T-helper 2 cell treated with Interferon-gamma antibody and Interleukin-4, amounts not matched to agents 100 ng/mL and 5 ng/mL, for 36 hours (primary cell): Measurements from ENCODE around the gene C6orf163. TPM values are rescaled to one million over a fixed set of nuclear protein-coding genes. Genes with fewer than 3 reads are reported as not detected.

Experiments
- intact Hi-C: fragments of 100-400 bp; cut with micrococcal nuclease; formaldehyde crosslinking; loops from one replicate; pipeline ENCODE4 v1.15.1; 2023
- total RNA-seq: library from RNA; stranded (reverse); gene quantifications from 2 replicates; pipeline ENCODE4 v1.2.3, GENCODE V29; 2022

The C6orf163 gene
- total RNA-seq, 1 donor from 2014 or later: 1.3 TPM

DNA sequence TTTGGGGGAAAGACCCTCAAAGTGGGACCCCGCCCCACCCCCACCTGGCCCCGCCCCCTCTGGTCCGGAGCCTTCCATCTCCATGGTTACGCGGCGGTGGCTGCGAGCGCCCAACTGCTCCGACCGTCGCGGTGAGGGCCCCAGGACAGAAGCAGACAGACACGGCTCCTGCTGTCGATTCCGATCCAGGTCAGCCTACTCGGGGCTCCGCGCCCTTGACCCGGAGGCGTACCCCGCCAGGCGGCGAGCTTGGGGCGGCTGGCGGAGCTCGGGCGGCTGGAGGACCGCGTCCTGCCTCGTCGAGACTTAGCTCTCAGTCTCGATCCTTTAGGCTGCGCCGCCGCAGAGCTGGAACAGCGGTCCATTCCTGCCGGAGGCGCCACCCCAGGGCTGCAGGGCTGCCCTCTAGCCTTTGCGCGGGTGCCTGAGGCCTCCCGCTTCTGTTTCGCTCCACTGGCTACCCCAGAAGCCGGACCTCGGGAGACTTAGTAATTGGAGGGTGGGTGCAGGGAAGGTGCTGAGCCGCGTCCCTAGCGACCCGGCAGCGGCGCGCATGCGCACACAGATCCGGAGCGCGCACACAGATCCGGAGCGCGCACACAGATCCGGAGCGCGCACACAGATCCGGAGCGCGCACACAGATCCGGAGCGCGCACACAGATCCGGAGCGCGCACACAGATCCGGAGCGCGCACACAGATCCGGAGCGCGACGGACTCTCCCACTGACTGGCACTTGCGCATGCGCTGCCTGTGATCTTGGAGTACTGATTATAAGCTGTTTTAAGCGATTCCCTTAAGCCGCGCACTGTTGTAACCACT lies 63.5 kb downstream of the C6orf163 start, which contains the start of gene CFAP206:
TSS of gene CFAP206 (plus strand) at position 72 of the 820 bp plus-strand sequence. CDS start 1,868 bp downstream, outside the sequence.
- intact Hi-C loops: loop anchor here (1.0 to 5.0 kb wide), 7 partner anchors 65 to 1816 kb away; partner anchors contain the start of genes AKIRIN2, ORC3, PNRC1 and SLC35A1

DNA sequence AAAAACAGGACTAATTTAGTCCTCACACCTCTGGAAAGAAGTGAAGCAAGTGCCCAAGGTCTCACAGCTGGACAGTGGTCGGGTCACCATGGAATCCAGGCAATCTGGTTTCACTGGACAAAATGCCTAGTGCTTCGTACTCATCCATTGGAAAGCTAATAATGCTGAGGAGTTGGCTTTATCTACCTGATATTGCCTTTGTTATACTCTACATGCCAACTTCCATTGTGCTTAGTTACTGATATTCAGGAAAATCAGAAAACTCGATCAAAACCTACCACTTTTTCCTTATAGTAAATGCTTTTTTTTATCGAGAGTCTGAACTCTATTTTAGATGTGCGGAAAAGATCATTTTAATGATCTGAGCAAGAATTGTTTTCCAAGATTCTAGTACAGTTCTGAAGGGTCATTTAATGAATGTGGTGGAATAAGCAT lies 64.1 kb downstream of the C6orf163 start:
- intact Hi-C loops: loop anchor here (1.0 to 5.0 kb wide), 7 partner anchors 64 to 1816 kb away; partner anchors contain the start of genes AKIRIN2, ORC3, PNRC1 and SLC35A1

Other genes starting within 250 kb of the C6orf163 start
- not detected in 2 replicates for gene CGA, start 249.7 kb upstream of the C6orf163 start, total RNA-seq
- gene ZNF292, start 189.2 kb upstream of the C6orf163 start, total RNA-seq: 48.2 and 50.9 TPM in 2 replicates
- 7.3 and 9.1 TPM in 2 replicates for gene SMIM8, start 22.2 kb upstream of the C6orf163 start, total RNA-seq
- not detected in 2 replicates for gene GJB7, start 15.5 kb upstream of the C6orf163 start, total RNA-seq
- 0.07 TPM in 1 of 2 replicates, not detected in the other for gene CFAP206, start 63.2 kb downstream of the C6orf163 start, total RNA-seq
- gene SLC35A1, start 128.2 kb downstream of the C6orf163 start, total RNA-seq: 12.4 and 12.5 TPM in 2 replicates
- 24.6 and 27.4 TPM in 2 replicates for gene RARS2, start 245.2 kb downstream of the C6orf163 start, total RNA-seq
- 27.4 and 30.1 TPM in 2 replicates for gene ORC3, start 245.3 kb downstream of the C6orf163 start, total RNA-seq